ENCODE data around the gene ANKRD13A. TPM values are rescaled to one million over a fixed set of nuclear protein-coding genes. Genes with fewer than 3 reads are reported as not detected.

ANKRD13A gene
- total and polyA plus RNA-seq, 2 experiments from 2014 or later = 77.3 to 241 TPM

DNA sequence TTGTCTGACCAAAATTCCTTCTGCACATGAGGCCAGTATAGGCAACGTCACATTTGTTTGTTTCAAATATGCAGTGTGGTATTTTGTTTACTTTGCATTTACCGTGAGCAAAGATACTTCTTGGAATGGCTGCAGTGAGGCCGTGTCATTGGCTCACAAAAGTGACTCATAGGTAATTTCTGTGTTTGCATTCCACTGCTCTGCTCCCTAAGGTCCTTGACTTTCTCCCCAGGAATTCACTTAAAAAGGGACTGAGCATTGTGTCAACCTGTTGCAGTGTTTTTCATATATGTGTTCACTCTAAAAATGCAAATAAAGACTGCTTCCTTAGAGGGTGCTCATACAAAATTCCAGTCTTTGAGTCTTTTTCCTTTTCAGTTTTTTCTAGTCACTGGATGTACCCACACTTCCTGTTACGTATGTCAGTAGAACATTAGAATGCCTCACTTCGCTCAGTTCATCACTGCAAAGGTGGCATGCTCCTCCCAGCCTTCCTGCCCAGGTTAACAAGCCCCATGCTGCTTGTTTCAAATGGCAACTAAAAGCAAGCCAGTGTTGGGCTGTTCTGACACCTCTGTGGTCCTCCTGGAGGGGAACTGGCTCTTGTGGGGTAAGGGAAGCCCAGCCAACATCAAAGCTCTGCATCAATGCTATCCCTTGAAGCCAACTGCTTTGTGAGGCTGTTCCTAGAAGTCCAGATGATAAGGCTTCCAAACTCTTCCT, 40.0 kb downstream of the ANKRD13A start:
- Histone ChIP-seq H3F3A (ENCODE audit: insufficient read depth) (peaks cover 82% of the 10 kb centered on the region), H3K36me3 (ENCODE audit: low read depth) (peaks cover 34% of the 10 kb centered on the region), H3K79me2 (ENCODE audit: insufficient read depth) (peaks cover 73% of the 10 kb centered on the region), H4K20me1 (ENCODE audit: insufficient read depth) (peaks cover 8% of the 10 kb centered on the region), H3K4me1 (ENCODE audit: insufficient read depth) (peaks cover 27% of the 10 kb centered on the region), H3K4me2 (ENCODE audit: unreplicated experiment) (peak overlapping the region; percentile 49), H3K9me3 (ENCODE audit: low read depth) (no peaks in the 10 kb centered on the region), H3K4me3 (peak overlapping the region; percentile 21; the same call in 1 of the 2 replicates), H3K27ac (peak overlapping the region; percentile 89), H2AFZ (no peak overlapping the region), H3K9me2 (ENCODE audit: insufficient read depth) (no peaks in the 10 kb centered on the region), H3K9ac (peak overlapping the region; percentile 65), H3K27me3 (replicated peaks; ENCODE audit: insufficient read depth) (no peaks in the 10 kb centered on the region)
- in situ Hi-C loops (cut with MboI) = no loop called here
- WGBS, 2 experiments (ENCODE audit: low coverage in 1 of 2, low lambda C conversion rate in 2 of 2, missing lambda C conversion rate in 2 of 2) = 25 to 27% methylated on average over 5 of the region's 5 CpGs
- TF ChIP-seq EZH2phosphoT487 (IDR thresholded peaks at IDR 0.05; ENCODE audit: insufficient read depth, low read depth) (no peak), EZH2 (IDR thresholded peaks at IDR 0.05; ENCODE audit: insufficient read depth, poor library complexity, severe bottlenecking) (no peak)
- peak; percentile 96 for DNase-seq

DNA sequence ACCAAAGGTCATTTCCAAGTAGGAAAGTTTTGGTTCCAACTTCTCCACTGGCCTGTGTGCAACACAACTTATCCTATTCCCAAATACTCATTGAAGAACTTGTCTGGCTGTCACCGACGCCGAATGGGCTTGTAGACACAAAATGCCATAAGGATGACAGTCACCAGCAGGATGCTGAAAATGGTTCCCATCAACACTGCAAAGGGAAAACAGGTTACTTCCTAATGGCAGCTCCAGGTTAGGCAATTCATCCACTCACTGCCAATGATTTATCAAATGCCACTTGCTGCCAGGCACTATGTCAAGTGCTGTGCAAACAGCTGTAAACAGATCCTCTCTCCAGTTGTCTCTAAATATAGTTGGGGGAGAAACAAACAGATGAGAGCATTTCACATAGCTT, 43.0 kb downstream of the ANKRD13A start:
- WGBS, 2 experiments (ENCODE audit: low coverage in 1 of 2, low lambda C conversion rate in 2 of 2, missing lambda C conversion rate in 2 of 2) = 77 to 89% methylated on average over 3 of the region's 3 CpGs
- Histone ChIP-seq H3K36me3 (ENCODE audit: low read depth) (peaks cover 11% of the 10 kb centered on the region), H3K9me2 (ENCODE audit: insufficient read depth) (no peaks in the 10 kb centered on the region), H3K9me3 (ENCODE audit: low read depth) (no peaks in the 10 kb centered on the region), H3K27me3 (replicated peaks; ENCODE audit: insufficient read depth) (no peaks in the 10 kb centered on the region), H3K4me3 (no peak overlapping the region), H3K27ac (no peak overlapping the region), H2AFZ (no peak overlapping the region), H3K9ac (no peak overlapping the region), H3K4me2 (ENCODE audit: unreplicated experiment) (no peak overlapping the region), H4K20me1 (ENCODE audit: insufficient read depth) (peaks cover 4% of the 10 kb centered on the region; the same call in 1 of the 2 replicates), H3F3A (ENCODE audit: insufficient read depth) (peaks cover 61% of the 10 kb centered on the region), H3K4me1 (ENCODE audit: insufficient read depth) (peaks cover 35% of the 10 kb centered on the region), H3K79me2 (ENCODE audit: insufficient read depth) (peaks cover 74% of the 10 kb centered on the region)
- in situ Hi-C loops (cut with MboI) = no loop called here
- DNase-seq = no peak
- TF ChIP-seq EZH2 (IDR thresholded peaks at IDR 0.05; ENCODE audit: insufficient read depth, poor library complexity, severe bottlenecking) (no peak), EZH2phosphoT487 (IDR thresholded peaks at IDR 0.05; ENCODE audit: insufficient read depth, low read depth) (no peak)

DNA sequence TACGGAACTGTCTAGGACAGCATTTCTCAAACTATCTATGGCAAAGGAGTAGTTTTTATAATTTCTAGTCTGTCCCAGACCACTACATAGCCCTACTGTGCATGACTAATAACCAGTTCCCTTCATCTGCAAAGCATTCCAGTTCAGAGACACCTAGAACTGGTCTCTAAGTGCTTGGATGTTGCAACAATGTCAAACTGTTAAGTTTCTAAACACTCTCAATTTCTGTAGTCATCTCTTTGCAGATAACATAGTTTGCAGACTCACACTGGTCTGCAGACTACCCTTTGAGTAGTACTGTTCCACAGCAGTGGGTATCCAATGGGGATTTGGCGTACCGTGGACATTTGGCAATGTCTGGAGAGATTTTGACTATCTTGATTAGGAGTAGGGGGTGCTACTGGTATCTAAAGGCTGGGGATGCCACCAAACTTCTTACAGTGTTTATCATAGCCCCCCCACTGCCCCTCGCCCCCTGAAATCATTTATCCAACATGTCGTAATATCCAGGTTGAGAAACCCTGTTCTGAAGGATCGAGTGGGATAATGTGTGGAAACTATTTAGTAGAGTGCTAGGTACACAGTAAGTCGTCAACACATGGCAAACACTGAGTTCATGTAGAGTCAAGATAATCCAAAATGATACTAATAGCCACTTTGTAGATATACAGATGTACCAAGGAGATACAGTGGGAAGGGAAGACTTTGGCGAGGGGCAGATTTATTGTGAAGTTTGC, 47.4 kb downstream of the ANKRD13A start:
- no peak overlapping the region for H3K9ac ChIP-seq
- TF ChIP-seq EZH2 (IDR thresholded peaks at IDR 0.05; ENCODE audit: insufficient read depth, poor library complexity, severe bottlenecking) (no peak), EZH2phosphoT487 (IDR thresholded peaks at IDR 0.05; ENCODE audit: insufficient read depth, low read depth) (no peak)
- 82 to 86% methylated on average over 8 of the region's 8 CpGs for WGBS, 2 experiments (ENCODE audit: low coverage in 1 of 2, low lambda C conversion rate in 2 of 2, missing lambda C conversion rate in 2 of 2)
- H3K4me3 ChIP-seq = peak overlapping the region; percentile 83; the same call in 1 of the 2 replicates
- no peaks in the 10 kb centered on the region; the same call in 1 of the 2 replicates for H3K36me3 ChIP-seq (ENCODE audit: low read depth)
- H3K79me2 ChIP-seq (ENCODE audit: insufficient read depth) = peaks cover 61% of the 10 kb centered on the region
- H2AFZ ChIP-seq = no peak overlapping the region
- DNase-seq = peak; percentile 43
- H3K27me3 ChIP-seq (replicated peaks; ENCODE audit: insufficient read depth) = no peaks in the 10 kb centered on the region
- no peaks in the 10 kb centered on the region for H4K20me1 ChIP-seq (ENCODE audit: insufficient read depth)
- H3K9me2 ChIP-seq (ENCODE audit: insufficient read depth) = no peaks in the 10 kb centered on the region
- peaks cover 19% of the 10 kb centered on the region for H3K4me1 ChIP-seq (ENCODE audit: insufficient read depth)
- in situ Hi-C loops (cut with MboI) = no loop called here
- peaks cover 24% of the 10 kb centered on the region for H3F3A ChIP-seq (ENCODE audit: insufficient read depth)
- peak overlapping the region; percentile 79 for H3K4me2 ChIP-seq (ENCODE audit: unreplicated experiment)
- no peak overlapping the region for H3K27ac ChIP-seq
- H3K9me3 ChIP-seq (ENCODE audit: low read depth) = no peaks in the 10 kb centered on the region

DNA sequence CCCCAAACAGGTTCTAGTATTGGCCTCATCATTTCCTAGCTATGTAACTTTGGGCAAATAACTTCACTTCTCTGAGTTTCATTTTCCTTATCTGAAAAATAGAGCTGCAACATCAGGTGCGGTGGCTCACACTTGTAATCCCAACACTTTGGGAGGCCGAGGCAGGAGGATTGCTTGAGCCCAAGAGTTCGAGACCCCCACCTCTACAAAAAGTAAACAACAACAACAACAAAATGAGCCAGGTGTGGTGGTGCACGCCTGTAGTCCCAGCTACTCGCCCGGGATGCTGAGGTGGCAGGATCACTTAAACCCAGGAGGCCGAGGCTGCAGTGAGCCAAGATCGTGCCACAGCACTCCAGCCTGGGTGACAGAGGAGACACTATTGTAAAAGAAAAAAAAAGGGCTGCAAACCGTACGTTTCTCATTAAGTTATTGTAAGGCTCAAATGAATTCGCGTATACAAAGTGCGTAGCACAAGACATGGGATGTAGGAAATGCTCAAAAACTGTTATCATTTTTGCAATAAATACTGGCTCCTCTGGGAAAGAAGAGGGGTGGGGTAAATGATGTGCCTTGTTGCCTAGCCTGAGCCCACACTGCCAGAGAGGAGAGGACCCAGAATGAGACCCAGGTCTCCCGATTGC, 48.2 kb downstream of the ANKRD13A start:
- WGBS, 2 experiments (ENCODE audit: low coverage in 1 of 2, low lambda C conversion rate in 2 of 2, missing lambda C conversion rate in 2 of 2) = 63 to 68% methylated on average over 14 of the region's 14 CpGs
- Histone ChIP-seq H4K20me1 (ENCODE audit: insufficient read depth) (no peaks in the 10 kb centered on the region), H3K9me3 (ENCODE audit: low read depth) (no peaks in the 10 kb centered on the region), H3K36me3 (ENCODE audit: low read depth) (no peaks in the 10 kb centered on the region; the same call in 1 of the 2 replicates), H3K4me3 (peak overlapping the region; percentile 83), H3K27ac (peak overlapping the region; percentile 74), H3K27me3 (replicated peaks; ENCODE audit: insufficient read depth) (no peaks in the 10 kb centered on the region), H3K4me1 (ENCODE audit: insufficient read depth) (peaks cover 19% of the 10 kb centered on the region), H3K9me2 (ENCODE audit: insufficient read depth) (no peaks in the 10 kb centered on the region), H3K79me2 (ENCODE audit: insufficient read depth) (peaks cover 53% of the 10 kb centered on the region), H3K4me2 (ENCODE audit: unreplicated experiment) (peak overlapping the region; percentile 79), H3F3A (ENCODE audit: insufficient read depth) (peaks cover 16% of the 10 kb centered on the region; the same call in 1 of the 2 replicates), H3K9ac (peak overlapping the region; percentile 77), H2AFZ (peak overlapping the region; percentile 93)
- in situ Hi-C loops (cut with MboI) = no loop called here
- no peak for DNase-seq
- TF ChIP-seq EZH2phosphoT487 (IDR thresholded peaks at IDR 0.05; ENCODE audit: insufficient read depth, low read depth) (no peak), EZH2 (IDR thresholded peaks at IDR 0.05; ENCODE audit: insufficient read depth, poor library complexity, severe bottlenecking) (no peak)
